CMK (cell line): ENCODE measurements around the gene FBXO47.

Source experiments
- DNase-seq: peaks from one replicate; pipeline ENCODE4 v3.0.0-alpha.2; 2010; ENCODE audit warnings: low read depth

The FBXO47 gene

GRCh38 chr17:38900978-38901656, 66.1 kb downstream of the FBXO47 start:
- peak; percentile 71 for DNase-seq

GRCh38 chr17:38899421-38899820, 67.8 kb downstream of the FBXO47 start:
- no peak for DNase-seq

- DNase-seq, result peak; percentile 77
These were observed 68.3 kb downstream of the FBXO47 start for GRCh38 chr17:38898812-38899348.

- no peak for DNase-seq
These were observed 68.9 kb downstream of the FBXO47 start for GRCh38 chr17:38898291-38898679.

- no peak for DNase-seq
These were observed 69.4 kb downstream of the FBXO47 start for GRCh38 chr17:38897671-38898290.

- no peak for DNase-seq
These were observed 70.0 kb downstream of the FBXO47 start for GRCh38 chr17:38897176-38897575.

- no peak for DNase-seq
These were observed 70.8 kb downstream of the FBXO47 start for GRCh38 chr17:38896346-38896954.

- no peak for DNase-seq
These were observed 72.9 kb downstream of the FBXO47 start for GRCh38 chr17:38894276-38894675.

GRCh38 chr17:38893607-38894006, 73.6 kb downstream of the FBXO47 start:
- no peak for DNase-seq

GRCh38 chr17:38893113-38893512, 74.1 kb downstream of the FBXO47 start:
- no peak for DNase-seq

- DNase-seq, result no peak
These were observed 74.6 kb downstream of the FBXO47 start for GRCh38 chr17:38892620-38893019.

- no peak for DNase-seq
These were observed 75.1 kb downstream of the FBXO47 start for GRCh38 chr17:38892083-38892482.

GRCh38 chr17:38891441-38891840, 75.8 kb downstream of the FBXO47 start:
- DNase-seq, result no peak

- no peak for DNase-seq
These were observed 76.8 kb downstream of the FBXO47 start for GRCh38 chr17:38890410-38890746.

- DNase-seq, result no peak
These were observed 77.3 kb downstream of the FBXO47 start for GRCh38 chr17:38889745-38890409.

- DNase-seq, result no peak
These were observed 78.4 kb downstream of the FBXO47 start for GRCh38 chr17:38888842-38889241.

GRCh38 chr17:38886643-38887010, 80.6 kb downstream of the FBXO47 start:
- no peak for DNase-seq
